Naive thymus-derived CD8-positive, alpha-beta T cell (primary cell): ENCODE results near the gene SLIT3. TPM values are rescaled to one million over a fixed set of nuclear protein-coding genes. Genes with fewer than 3 reads are reported as not detected.

Source experiments
- ATAC-seq, 2 donors: fragments of 150-1000 bp; cut with Tn5 transposase in 1 of 2; sonication (Bioruptor Pico), chemical (Tn5 transposase) in 1 of 2; 1 replicate in 1 of 2; 2 replicates in 1 of 2; pipeline ENCODE4 v1.10.0; 2021; ENCODE audit warnings: mild to moderate bottlenecking in 2 of 2, moderate library complexity in 2 of 2
- POLR2A ChIA-PET: fragments of 350-600 bp; sonication (Branson Sonifier 250); formaldehyde crosslinking; loops from one replicate; lab custom pipeline; 2021; ENCODE audit warnings: antibody characterized with exemption; lab: Charles Lee
- DNase-seq, 10 donors: peaks; one replicate each; pipeline versions ENCODE4 v3.0.0 to v3.0.0-alpha.2; 2020 to 2022
- H3K27ac Mint-ChIP-seq, 10 donors: one replicate each; pipeline ENCODE4 v1.8.0; 2020 to 2022; ENCODE audit warnings: mild to moderate bottlenecking in 10 of 10, mixed read lengths in 10 of 10, moderate library complexity in 4 of 10, inconsistent platforms in 1 of 10
- H3K27me3 Mint-ChIP-seq, 5 donors: one replicate each; pipeline ENCODE4 v1.8.0; 2021 to 2022; ENCODE audit warnings: mixed read lengths in 5 of 5
- H3K36me3 Mint-ChIP-seq, 3 donors: one replicate each; pipeline ENCODE4 v1.8.0; 2020 to 2022; ENCODE audit warnings: mixed read lengths in 3 of 3, mild to moderate bottlenecking in 2 of 3, inconsistent platforms in 1 of 3
- H3K4me1 Mint-ChIP-seq, 4 donors: one replicate each; pipeline ENCODE4 v1.8.0; 2021 to 2022; ENCODE audit warnings: mixed read lengths in 4 of 4
- H3K4me3 Mint-ChIP-seq, 10 donors: one replicate each; pipeline ENCODE4 v1.8.0; 2020 to 2022; ENCODE audit warnings: mild to moderate bottlenecking in 10 of 10, mixed read lengths in 10 of 10, moderate library complexity in 6 of 10, inconsistent platforms in 1 of 10
- H3K9me3 Mint-ChIP-seq, 9 donors: one replicate each; pipeline ENCODE4 v1.8.0; 2020 to 2022; ENCODE audit warnings: mixed read lengths in 9 of 9, mild to moderate bottlenecking in 3 of 9, inconsistent platforms in 1 of 9, moderate library complexity in 1 of 9
- polyA plus RNA-seq, 3 donors: library from polyadenylated mRNA; unstranded; fragments of 300-500 nt; fragmentation: Illumina TruSeq; gene quantifications; one replicate each; pipeline ENCODE4 v1.2.3, GENCODE V29; 2021
- total RNA-seq, 8 experiments: library from RNA in 2 of 8; stranded (reverse) in 2 of 8; gene quantifications; one replicate each; pipeline ENCODE4 v1.2.3 and lab custom pipeline; 2021 to 2026

The SLIT3 gene
- total and polyA plus RNA-seq, 5 experiments from 2014 or later: not detected

GRCh38 chr5:168680395-168680794 is 620.5 kb downstream of the SLIT3 start:
- peaks cover 4 to 17% (median 7%) of the 10 kb centered on the region in 4 donors for H3K4me1 Mint-ChIP-seq
- POLR2A ChIA-PET: no interaction called here
- H3K4me3 Mint-ChIP-seq: no peak overlapping the region
- H3K9me3 Mint-ChIP-seq: no peaks in the 10 kb centered on the region
- H3K36me3 Mint-ChIP-seq: no peaks in the 10 kb centered on the region
- no peak overlapping the region for H3K27ac Mint-ChIP-seq
- DNase-seq: no peak
- peaks cover 0 to 4% (median 0%) of the 10 kb centered on the region in 5 donors for H3K27me3 Mint-ChIP-seq
- no peak for ATAC-seq

DNA sequence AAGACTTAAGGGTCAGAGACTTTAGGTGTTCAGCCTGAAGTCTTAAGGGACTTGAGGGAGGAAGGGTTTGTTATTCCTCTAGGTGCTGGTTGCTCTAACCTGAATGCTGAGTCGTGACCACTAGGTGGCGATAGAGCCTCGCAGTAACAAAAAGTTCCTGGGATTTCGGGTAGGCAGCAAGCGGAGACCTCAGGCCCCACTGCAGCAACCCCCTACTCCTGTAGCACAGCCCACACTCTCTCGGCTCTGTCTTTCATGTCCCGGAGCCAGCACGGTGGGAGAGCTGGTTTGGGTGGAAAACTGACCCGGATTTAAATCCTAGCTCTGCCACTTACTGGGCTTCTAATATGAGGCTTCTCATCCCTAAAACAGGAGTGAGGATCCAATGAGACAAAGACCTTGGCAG is 621.4 kb downstream of the SLIT3 start:
- POLR2A ChIA-PET: no interaction called here
- no peaks in the 10 kb centered on the region for H3K9me3 Mint-ChIP-seq
- H3K4me3 Mint-ChIP-seq: no peak overlapping the region
- no peaks in the 10 kb centered on the region for H3K36me3 Mint-ChIP-seq
- H3K4me1 Mint-ChIP-seq: peaks cover 4 to 17% (median 7%) of the 10 kb centered on the region in 4 donors
- H3K27me3 Mint-ChIP-seq: peaks cover 0 to 4% (median 0%) of the 10 kb centered on the region in 5 donors
- ATAC-seq: peak in 1 of 2 donors; percentile 47
- peak; percentile 7 to 68 (median 42) for DNase-seq
- no peak overlapping the region for H3K27ac Mint-ChIP-seq

GRCh38 chr5:168676501-168676900 is 624.4 kb downstream of the SLIT3 start:
- DNase-seq: no peak
- no peaks in the 10 kb centered on the region for H3K9me3 Mint-ChIP-seq
- ATAC-seq: no peak
- no peaks in the 10 kb centered on the region for H3K36me3 Mint-ChIP-seq
- H3K27ac Mint-ChIP-seq: peak overlapping the region in 2 of 10 donors; percentile 30 to 53
- POLR2A ChIA-PET: no interaction called here
- H3K4me1 Mint-ChIP-seq: no peaks in the 10 kb centered on the region
- no peak overlapping the region for H3K4me3 Mint-ChIP-seq
- peaks cover 0 to 4% (median 0%) of the 10 kb centered on the region in 5 donors for H3K27me3 Mint-ChIP-seq

DNA sequence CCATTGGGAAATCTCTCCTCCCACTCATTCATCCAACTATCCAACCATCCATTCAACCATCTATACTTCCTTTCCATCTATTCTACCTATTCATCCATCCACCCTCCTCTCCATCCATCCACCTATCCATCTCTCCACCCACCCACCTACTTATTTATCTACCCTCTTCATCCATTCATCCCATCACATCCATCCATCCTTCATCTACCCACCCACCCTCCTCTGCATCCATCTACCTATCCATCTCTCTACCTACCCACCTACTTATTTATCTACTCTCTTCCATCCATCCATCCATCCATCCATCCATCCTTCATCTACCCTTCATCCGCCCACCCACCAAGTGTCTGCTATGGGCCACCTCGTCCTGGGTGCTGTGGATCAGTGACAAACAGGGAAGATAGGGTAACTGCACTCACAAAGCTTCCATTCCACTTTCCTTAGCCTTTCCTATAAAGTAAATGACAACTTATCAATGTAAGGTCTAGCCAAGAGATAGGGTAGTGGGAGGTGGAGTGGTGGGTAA is 625.0 kb downstream of the SLIT3 start:
- no peaks in the 10 kb centered on the region for H3K9me3 Mint-ChIP-seq
- peaks cover 0 to 4% (median 0%) of the 10 kb centered on the region in 5 donors for H3K27me3 Mint-ChIP-seq
- H3K36me3 Mint-ChIP-seq: no peaks in the 10 kb centered on the region
- POLR2A ChIA-PET: no interaction called here
- peak overlapping the region in 1 of 10 donors; percentile 32 for H3K27ac Mint-ChIP-seq
- H3K4me3 Mint-ChIP-seq: no peak overlapping the region
- H3K4me1 Mint-ChIP-seq: no peaks in the 10 kb centered on the region
- ATAC-seq: no peak
- DNase-seq: no peak

DNA sequence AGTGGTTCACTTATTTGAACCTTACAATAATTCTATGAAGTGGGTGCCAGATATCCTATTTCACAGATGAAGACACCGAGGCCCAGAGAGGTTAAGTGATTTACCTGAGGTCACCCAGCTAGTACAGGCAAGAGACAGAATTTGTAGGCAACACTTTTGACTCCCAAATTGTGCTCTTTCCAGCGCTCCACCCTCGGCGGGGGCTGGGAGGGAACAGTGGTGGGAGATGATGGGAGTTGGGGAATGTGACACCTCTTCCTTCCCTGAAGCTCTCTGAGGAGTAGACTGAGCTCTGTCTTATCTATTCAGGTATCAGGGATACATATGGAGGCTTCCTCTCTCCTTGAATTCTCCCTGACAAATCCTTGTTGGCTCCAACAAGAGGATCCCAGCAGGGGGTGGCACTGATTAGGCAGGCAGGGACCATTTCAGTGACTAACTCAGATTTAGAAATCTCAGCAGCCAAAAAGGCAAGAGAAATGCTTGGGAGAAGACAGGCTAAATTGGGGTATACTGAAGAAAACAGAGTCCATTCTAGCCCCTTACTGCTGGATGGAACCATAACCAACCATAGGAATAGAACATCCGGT is 626.0 kb downstream of the SLIT3 start:
- H3K4me3 Mint-ChIP-seq: no peak overlapping the region
- DNase-seq: no peak
- peaks cover 0 to 4% (median 0%) of the 10 kb centered on the region in 5 donors for H3K27me3 Mint-ChIP-seq
- no peak overlapping the region for H3K27ac Mint-ChIP-seq
- ATAC-seq: no peak
- POLR2A ChIA-PET: no interaction called here
- H3K9me3 Mint-ChIP-seq: no peaks in the 10 kb centered on the region
- H3K4me1 Mint-ChIP-seq: no peaks in the 10 kb centered on the region
- no peaks in the 10 kb centered on the region for H3K36me3 Mint-ChIP-seq

- Mint-ChIP-seq H3K27me3 (peaks cover 0 to 4% (median 0%) of the 10 kb centered on the region in 5 donors), H3K27ac (no peak overlapping the region), H3K9me3 (no peaks in the 10 kb centered on the region), H3K4me3 (no peak overlapping the region), H3K4me1 (no peaks in the 10 kb centered on the region), H3K36me3 (no peaks in the 10 kb centered on the region)
- ATAC-seq (no peak), DNase-seq (no peak)
- POLR2A ChIA-PET: no interaction called here
These were observed 628.1 kb downstream of the SLIT3 start for GRCh38 chr5:168672888-168673287.

DNA sequence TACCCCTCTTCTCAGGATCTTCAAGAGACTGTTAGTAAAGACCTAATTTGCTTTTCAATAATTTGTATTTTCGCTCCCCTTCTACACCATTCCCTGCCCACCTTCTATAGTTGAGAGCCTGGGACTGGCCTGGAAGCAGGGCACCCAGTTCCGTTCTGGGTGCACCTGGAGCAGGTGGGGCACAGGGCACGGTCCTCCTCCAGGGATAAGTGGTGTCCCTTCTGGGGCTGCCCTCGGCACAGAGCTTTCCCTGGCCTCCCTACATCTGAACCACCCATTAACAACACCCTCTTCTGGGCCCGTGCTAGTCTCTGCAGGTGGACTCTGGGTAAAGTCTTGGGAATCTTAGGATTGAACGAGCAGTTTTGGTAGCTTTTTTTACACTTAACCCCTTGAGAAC is 628.9 kb downstream of the SLIT3 start:
- Mint-ChIP-seq H3K36me3 (no peaks in the 10 kb centered on the region), H3K27me3 (peaks cover 0 to 4% (median 0%) of the 10 kb centered on the region in 5 donors), H3K4me3 (no peak overlapping the region)

GRCh38 chr5:168670881-168671575 is 629.9 kb downstream of the SLIT3 start:
- no peak for DNase-seq
- POLR2A ChIA-PET: no interaction called here
- Mint-ChIP-seq H3K9me3 (no peaks in the 10 kb centered on the region), H3K27me3 (peaks cover 0 to 4% (median 0%) of the 10 kb centered on the region in 5 donors), H3K4me3 (no peak overlapping the region), H3K4me1 (no peaks in the 10 kb centered on the region), H3K27ac (no peak overlapping the region), H3K36me3 (no peaks in the 10 kb centered on the region)
- ATAC-seq: no peak

More for the DNA sequence above, 628.9 kb downstream of the SLIT3 start:
- H3K4me1 Mint-ChIP-seq: no peaks in the 10 kb centered on the region
- H3K9me3 Mint-ChIP-seq: no peaks in the 10 kb centered on the region
- DNase-seq (no peak), ATAC-seq (no peak)
- POLR2A ChIA-PET: no interaction called here
- no peak overlapping the region for H3K27ac Mint-ChIP-seq

DNA sequence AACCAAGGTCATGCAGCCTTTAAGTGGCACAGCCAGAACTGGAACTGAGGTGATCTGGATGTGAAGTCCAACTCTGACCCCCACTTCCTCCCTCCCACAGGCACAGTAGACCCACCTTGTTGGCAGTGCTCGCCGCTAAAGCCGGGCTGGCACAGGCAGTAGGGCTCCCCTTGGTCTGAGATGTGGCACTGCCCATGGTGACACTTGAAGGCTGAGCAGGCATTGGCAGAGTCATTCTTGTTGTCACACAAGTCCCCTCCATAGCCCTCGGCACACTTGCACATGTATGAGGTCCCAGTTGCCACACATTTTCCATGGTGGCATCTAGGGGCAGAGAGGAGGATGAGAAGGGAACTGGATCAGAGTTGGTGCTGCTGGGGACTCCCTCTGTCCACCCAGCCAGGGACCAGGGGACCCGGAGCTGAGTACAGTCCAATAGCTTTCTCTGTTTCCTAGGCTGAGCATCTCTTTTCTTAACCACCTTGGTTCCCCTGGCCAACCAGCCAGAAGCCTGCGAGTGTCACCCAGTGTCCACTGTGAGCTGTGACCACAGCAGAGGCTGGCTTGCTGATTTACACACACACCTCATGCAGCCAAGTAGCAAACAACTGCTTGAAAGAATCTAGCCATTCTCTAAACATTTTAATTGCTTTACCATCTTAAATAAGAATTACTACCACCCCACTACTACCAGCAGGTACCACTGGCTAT is 631.1 kb downstream of the SLIT3 start:
- no peaks in the 10 kb centered on the region for H3K27me3 Mint-ChIP-seq
- POLR2A ChIA-PET: interaction anchor here (0.6 kb wide), 1 partner anchor 253 kb away, joined by 3 read pairs; no protein-coding TSS in a partner anchor
- no peak overlapping the region for H3K4me3 Mint-ChIP-seq
- ATAC-seq (no peak), DNase-seq (no peak)
- no peak overlapping the region for H3K27ac Mint-ChIP-seq
- H3K36me3 Mint-ChIP-seq: no peaks in the 10 kb centered on the region
- H3K9me3 Mint-ChIP-seq: no peaks in the 10 kb centered on the region
- no peaks in the 10 kb centered on the region for H3K4me1 Mint-ChIP-seq

DNA sequence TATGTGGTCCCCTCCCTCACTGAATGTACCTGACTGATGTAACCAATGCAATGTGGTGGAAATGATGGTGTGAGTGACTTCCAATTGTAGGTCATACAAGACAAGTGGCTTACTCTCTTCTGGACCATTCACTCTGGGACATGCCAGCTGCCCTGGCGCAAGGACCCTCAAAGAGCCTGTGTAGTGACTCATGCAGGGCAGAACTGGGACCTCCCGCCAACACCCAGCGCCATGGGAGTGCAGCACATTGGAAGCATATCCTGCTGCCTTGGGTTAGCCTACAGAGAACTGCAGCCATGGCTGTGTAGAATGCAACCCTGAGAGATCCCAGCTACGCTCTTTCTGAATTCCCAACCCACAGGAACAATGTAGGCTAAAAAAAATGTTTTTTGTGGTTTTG is 631.8 kb downstream of the SLIT3 start:
- POLR2A ChIA-PET: no interaction called here
- no peak for ATAC-seq
- Mint-ChIP-seq H3K9me3 (no peaks in the 10 kb centered on the region), H3K4me1 (no peaks in the 10 kb centered on the region), H3K27ac (no peak overlapping the region), H3K4me3 (no peak overlapping the region), H3K36me3 (no peaks in the 10 kb centered on the region), H3K27me3 (peaks cover 0 to 3% (median 0%) of the 10 kb centered on the region in 5 donors)
- DNase-seq: no peak

- peaks cover 0 to 3% (median 0%) of the 10 kb centered on the region in 4 donors for H3K4me1 Mint-ChIP-seq
- H3K27ac Mint-ChIP-seq: no peak overlapping the region
- POLR2A ChIA-PET: no interaction called here
- peaks cover 0 to 6% (median 3%) of the 10 kb centered on the region in 5 donors for H3K27me3 Mint-ChIP-seq
- ATAC-seq (no peak), DNase-seq (no peak)
- no peak overlapping the region for H3K4me3 Mint-ChIP-seq
- no peaks in the 10 kb centered on the region for H3K9me3 Mint-ChIP-seq
- H3K36me3 Mint-ChIP-seq: no peaks in the 10 kb centered on the region
These were observed 632.9 kb downstream of the SLIT3 start for GRCh38 chr5:168668078-168668477.

DNA sequence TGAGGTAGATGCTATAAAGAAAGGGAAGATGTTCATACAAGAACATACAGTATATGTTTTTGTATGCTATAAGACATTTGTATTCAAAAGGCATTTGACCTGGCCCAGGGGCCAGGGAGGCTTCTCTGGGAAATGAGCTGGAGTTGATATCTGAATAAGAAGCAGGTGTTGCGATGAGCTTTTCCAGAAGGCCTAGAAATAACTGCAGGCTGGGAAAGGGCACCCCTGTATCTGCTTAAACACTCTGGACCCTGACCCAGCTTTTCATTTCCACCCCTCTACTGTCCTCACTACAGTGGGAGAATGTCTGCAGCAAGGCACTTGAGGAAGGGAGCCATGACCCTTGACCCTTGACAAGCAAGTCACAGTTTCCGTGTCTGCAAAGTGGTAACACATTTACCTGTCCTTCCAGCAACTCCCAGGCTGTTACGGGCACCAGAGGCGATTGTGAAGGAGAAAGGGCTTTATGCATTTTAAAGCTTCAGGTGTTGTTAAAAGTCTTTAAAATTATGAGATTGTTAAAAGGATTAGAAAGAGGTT is 633.6 kb downstream of the SLIT3 start:
- H3K4me3 Mint-ChIP-seq: no peak overlapping the region
- H3K9me3 Mint-ChIP-seq: no peaks in the 10 kb centered on the region
- no peak for ATAC-seq
- no peaks in the 10 kb centered on the region for H3K36me3 Mint-ChIP-seq
- peaks cover 0 to 11% (median 3%) of the 10 kb centered on the region in 5 donors for H3K27me3 Mint-ChIP-seq
- POLR2A ChIA-PET: no interaction called here
- peaks cover 0 to 3% (median 0%) of the 10 kb centered on the region in 4 donors for H3K4me1 Mint-ChIP-seq
- no peak overlapping the region for H3K27ac Mint-ChIP-seq
- no peak for DNase-seq
